ENCODE data around the gene ERVK3-1. TPM values are rescaled to one million over a fixed set of nuclear protein-coding genes. Genes with fewer than 3 reads are reported as not detected.

The ERVK3-1 gene
- total and polyA plus RNA-seq, 2 of the 8 experiments (the other 6 are each of a cell fraction or from before 2014, with no cell fraction given), result 29.9 to 31.5 TPM

- TF ChIP-seq CHD7 (IDR thresholded peaks at IDR 0.05; ENCODE audit: insufficient replicate concordance, low read length), result no peak
- no peak for TF ChIP-seq SAP30 (IDR thresholded peaks at IDR 0.05; ENCODE audit: insufficient read depth, insufficient replicate concordance, low read length)
- TF ChIP-seq EGR1 (IDR thresholded peaks at IDR 0.05; ENCODE audit: borderline replicate concordance, low read depth, low read length), result no peak
- no peak for TF ChIP-seq KDM1A (IDR thresholded peaks at IDR 0.05; ENCODE audit: borderline replicate concordance, low read length)
- no peak for TF ChIP-seq JUN (IDR thresholded peaks at IDR 0.05; ENCODE audit: low read depth, low read length)
- TF ChIP-seq BRCA1 (IDR thresholded peaks at IDR 0.05; ENCODE audit: low read depth, low read length), result no peak
- no peak for TF ChIP-seq ZNF274 (IDR thresholded peaks at IDR 0.05; ENCODE audit: borderline replicate concordance, extremely low read depth, low read length)
- no peak for TF ChIP-seq SP1 (IDR thresholded peaks at IDR 0.05; ENCODE audit: low read depth, low read length)
Observed at GRCh38 chr19:58262922-58263296, 42.3 kb upstream of the ERVK3-1 start (continued).
